Loucy (cell line): ENCODE results near the gene SUN1.

ENCODE experiments used
- H2AFZ ChIP-seq: fragments of 200-600 bp; sonication (generic); 2 replicates; pipeline ENCODE4 v1.6.0; 2016; ENCODE audit warnings: antibody characterized with exemption, mild to moderate bottlenecking, low read length, moderate library complexity
- H3F3A ChIP-seq: fragments of 200-600 bp; 2 replicates; pipeline ENCODE4 v1.6.0; 2016; ENCODE audit warnings: antibody characterized with exemption, low read depth, mild to moderate bottlenecking
- H3K27me3 ChIP-seq: fragments of 200-600 bp; sonication (generic); 2 replicates; pipeline ENCODE4 v1.6.1; 2014; ENCODE audit warnings: low read length, mild to moderate bottlenecking; ENCODE audit not compliant: insufficient read depth, poor library complexity, severe bottlenecking
- H3K36me3 ChIP-seq: fragments of 200-600 bp; sonication (generic); 2 replicates; pipeline ENCODE4 v1.6.1; 2016; ENCODE audit warnings: low read length; ENCODE audit not compliant: insufficient read depth
- H3K4me1 ChIP-seq: fragments of 200-600 bp; sonication (generic); 2 replicates; pipeline ENCODE4 v1.5.1; 2014; ENCODE audit warnings: low read length, mild to moderate bottlenecking; ENCODE audit not compliant: insufficient read depth, poor library complexity, severe bottlenecking
- H3K4me2 ChIP-seq: fragments of 200-600 bp; sonication (generic); 2 replicates; pipeline ENCODE4 v1.6.0; 2014; ENCODE audit warnings: antibody characterized with exemption, low read length, low read depth, mild to moderate bottlenecking; ENCODE audit not compliant: poor library complexity, severe bottlenecking
- H3K4me3 ChIP-seq: fragments of 200-600 bp; sonication (generic); 2 replicates; pipeline ENCODE4 v1.5.1; 2014; ENCODE audit warnings: low read length, mild to moderate bottlenecking, mixed read lengths; ENCODE audit not compliant: poor library complexity, severe bottlenecking
- H3K79me2 ChIP-seq: fragments of 200-600 bp; sonication (generic); 2 replicates; pipeline ENCODE4 v1.6.1; 2014; ENCODE audit warnings: low read length; ENCODE audit not compliant: insufficient read depth
- H3K9ac ChIP-seq: fragments of 200-600 bp; sonication (generic); 2 replicates; pipeline ENCODE4 v1.6.0; 2014; ENCODE audit warnings: mild to moderate bottlenecking, low read depth, low read length, moderate library complexity; ENCODE audit not compliant: poor library complexity, severe bottlenecking
- H3K9me2 ChIP-seq: fragments of 200-600 bp; sonication (generic); replicated peaks from 2 replicates; pipeline ENCODE4 v1.6.1; 2016; ENCODE audit warnings: low read depth, low read length, mixed read lengths
- H3K9me3 ChIP-seq: fragments of 200-600 bp; sonication (generic); 2 replicates; pipeline ENCODE4 v1.6.1; 2014; ENCODE audit warnings: mild to moderate bottlenecking, antibody characterized with exemption, low read length, low read depth; ENCODE audit not compliant: insufficient read depth
- H4K20me1 ChIP-seq: fragments of 200-600 bp; sonication (generic); 2 replicates; pipeline ENCODE4 v1.6.0; 2014; ENCODE audit warnings: antibody characterized with exemption, low read length, mild to moderate bottlenecking; ENCODE audit not compliant: insufficient read depth, poor library complexity, severe bottlenecking
- EZH2phosphoT487 ChIP-seq: fragments of 200-600 bp; IDR thresholded peaks from 2 replicates; pipeline ENCODE4 v1.6.1; 2018; ENCODE audit warnings: antibody characterized with exemption, mild to moderate bottlenecking, moderate library complexity, borderline replicate concordance
- TF ChIP-seq, protein P1 (sequence below): fragments of 200-600 bp; sonication (generic); conservative IDR thresholded peaks from 2 replicates; pipeline ENCODE4 v1.5.1; 2014; ENCODE audit warnings: mild to moderate bottlenecking, antibody characterized with exemption, low read length

The SUN1 gene

DNA sequence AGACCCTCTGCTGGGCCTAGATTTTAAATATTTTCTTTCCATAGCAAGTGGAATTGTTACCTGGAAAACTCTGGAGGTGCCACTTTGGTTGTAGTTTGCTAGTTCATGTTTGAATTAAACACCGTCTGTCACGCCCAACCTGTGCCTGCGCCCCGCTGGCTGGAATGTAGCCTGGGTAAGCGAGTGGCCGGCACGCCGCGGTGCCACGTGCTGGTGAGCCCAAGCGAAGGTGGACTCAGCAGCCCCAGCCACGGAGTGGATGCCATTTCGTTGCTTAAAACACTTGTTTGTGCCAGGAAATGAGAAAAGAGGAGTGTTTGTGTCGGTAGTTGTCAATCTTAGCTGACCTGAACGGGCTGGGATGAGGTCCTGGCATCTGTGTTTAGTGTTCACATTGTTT, 46.8 kb downstream of the SUN1 start:
- Histone ChIP-seq H3K9me2 (no peaks in the 10 kb centered on the region), H3K79me2 (peaks cover 72% of the 10 kb centered on the region), H3K36me3 (no peaks in the 10 kb centered on the region), H3F3A (peaks cover 19% of the 10 kb centered on the region), H4K20me1 (peaks cover 50% of the 10 kb centered on the region), H3K4me3 (peak overlapping the region; percentile 95), H3K4me2 (peak overlapping the region; percentile 93), H3K9me3 (no peaks in the 10 kb centered on the region), H3K4me1 (peaks cover 15% of the 10 kb centered on the region), H3K27me3 (no peaks in the 10 kb centered on the region), H3K9ac (peak overlapping the region; percentile 97), H2AFZ (no peak overlapping the region)
- TF ChIP-seq, protein P1, sequence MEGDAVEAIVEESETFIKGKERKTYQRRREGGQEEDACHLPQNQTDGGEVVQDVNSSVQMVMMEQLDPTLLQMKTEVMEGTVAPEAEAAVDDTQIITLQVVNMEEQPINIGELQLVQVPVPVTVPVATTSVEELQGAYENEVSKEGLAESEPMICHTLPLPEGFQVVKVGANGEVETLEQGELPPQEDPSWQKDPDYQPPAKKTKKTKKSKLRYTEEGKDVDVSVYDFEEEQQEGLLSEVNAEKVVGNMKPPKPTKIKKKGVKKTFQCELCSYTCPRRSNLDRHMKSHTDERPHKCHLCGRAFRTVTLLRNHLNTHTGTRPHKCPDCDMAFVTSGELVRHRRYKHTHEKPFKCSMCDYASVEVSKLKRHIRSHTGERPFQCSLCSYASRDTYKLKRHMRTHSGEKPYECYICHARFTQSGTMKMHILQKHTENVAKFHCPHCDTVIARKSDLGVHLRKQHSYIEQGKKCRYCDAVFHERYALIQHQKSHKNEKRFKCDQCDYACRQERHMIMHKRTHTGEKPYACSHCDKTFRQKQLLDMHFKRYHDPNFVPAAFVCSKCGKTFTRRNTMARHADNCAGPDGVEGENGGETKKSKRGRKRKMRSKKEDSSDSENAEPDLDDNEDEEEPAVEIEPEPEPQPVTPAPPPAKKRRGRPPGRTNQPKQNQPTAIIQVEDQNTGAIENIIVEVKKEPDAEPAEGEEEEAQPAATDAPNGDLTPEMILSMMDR, result no peak
- TF ChIP-seq EZH2phosphoT487, result no peak

DNA sequence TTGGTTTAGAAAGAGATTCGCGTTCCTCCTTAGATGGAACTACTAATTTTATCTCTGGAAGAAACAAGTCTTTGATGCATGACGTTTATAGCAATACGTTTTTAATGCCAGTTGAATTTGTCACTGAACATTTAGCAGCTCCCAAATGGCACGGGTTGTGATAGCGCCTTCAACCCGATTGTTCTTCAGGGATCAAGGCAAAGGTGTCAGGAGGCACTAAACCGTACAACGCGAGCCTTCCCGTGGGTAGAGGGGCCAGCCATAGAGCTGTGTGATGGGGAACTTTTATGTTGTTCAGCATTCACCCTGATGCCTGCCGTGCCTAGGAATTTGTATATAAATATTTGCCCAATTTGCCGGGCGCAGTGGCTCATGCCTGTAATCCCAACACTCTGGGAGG, 47.4 kb downstream of the SUN1 start:
- H3K4me2 ChIP-seq, result peak overlapping the region; percentile 93

DNA sequence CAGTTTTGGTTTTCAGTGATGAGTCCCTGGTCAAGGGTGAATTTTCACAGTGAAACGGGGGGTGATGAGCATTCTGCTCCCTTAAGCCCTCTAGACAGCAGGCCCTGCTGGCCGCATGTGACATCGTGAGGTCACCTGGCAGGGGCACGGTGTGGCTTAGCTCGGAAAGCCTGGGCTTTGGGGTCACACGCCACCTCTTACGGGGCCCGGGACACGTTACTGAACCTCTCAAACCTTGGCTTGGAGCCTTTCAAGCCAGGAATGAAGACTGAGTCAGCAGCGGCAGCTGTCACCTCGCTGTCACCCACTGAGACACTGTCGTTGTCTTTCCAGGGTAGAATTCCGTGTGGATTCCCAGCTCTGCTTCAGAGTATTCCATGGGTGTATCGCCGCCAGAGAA, 48.2 kb downstream of the SUN1 start:
- TF ChIP-seq EZH2phosphoT487, result no peak
- TF ChIP-seq, protein P1, result no peak
- Histone ChIP-seq H3K36me3 (no peaks in the 10 kb centered on the region), H3F3A (peaks cover 6% of the 10 kb centered on the region; the same call in 1 of the 2 replicates), H3K4me2 (peak overlapping the region; percentile 38), H3K9me3 (no peaks in the 10 kb centered on the region), H3K79me2 (peaks cover 85% of the 10 kb centered on the region), H2AFZ (no peak overlapping the region), H3K4me3 (no peak overlapping the region), H3K9ac (no peak overlapping the region), H3K9me2 (no peaks in the 10 kb centered on the region), H3K27me3 (no peaks in the 10 kb centered on the region), H3K4me1 (peaks cover 15% of the 10 kb centered on the region), H4K20me1 (peaks cover 50% of the 10 kb centered on the region)

More for the DNA sequence above, 47.4 kb downstream of the SUN1 start:
- no peaks in the 10 kb centered on the region for H3K27me3 ChIP-seq
- H3K36me3 ChIP-seq, result no peaks in the 10 kb centered on the region
- H3F3A ChIP-seq, result peaks cover 13% of the 10 kb centered on the region
- peak overlapping the region; percentile 97 for H3K9ac ChIP-seq
- TF ChIP-seq EZH2phosphoT487, result no peak
- H2AFZ ChIP-seq, result no peak overlapping the region
- H4K20me1 ChIP-seq, result peaks cover 50% of the 10 kb centered on the region
- peaks cover 15% of the 10 kb centered on the region for H3K4me1 ChIP-seq
- peaks cover 78% of the 10 kb centered on the region for H3K79me2 ChIP-seq
- H3K9me3 ChIP-seq, result no peaks in the 10 kb centered on the region
- H3K4me3 ChIP-seq, result peak overlapping the region; percentile 95
- H3K9me2 ChIP-seq, result no peaks in the 10 kb centered on the region

DNA sequence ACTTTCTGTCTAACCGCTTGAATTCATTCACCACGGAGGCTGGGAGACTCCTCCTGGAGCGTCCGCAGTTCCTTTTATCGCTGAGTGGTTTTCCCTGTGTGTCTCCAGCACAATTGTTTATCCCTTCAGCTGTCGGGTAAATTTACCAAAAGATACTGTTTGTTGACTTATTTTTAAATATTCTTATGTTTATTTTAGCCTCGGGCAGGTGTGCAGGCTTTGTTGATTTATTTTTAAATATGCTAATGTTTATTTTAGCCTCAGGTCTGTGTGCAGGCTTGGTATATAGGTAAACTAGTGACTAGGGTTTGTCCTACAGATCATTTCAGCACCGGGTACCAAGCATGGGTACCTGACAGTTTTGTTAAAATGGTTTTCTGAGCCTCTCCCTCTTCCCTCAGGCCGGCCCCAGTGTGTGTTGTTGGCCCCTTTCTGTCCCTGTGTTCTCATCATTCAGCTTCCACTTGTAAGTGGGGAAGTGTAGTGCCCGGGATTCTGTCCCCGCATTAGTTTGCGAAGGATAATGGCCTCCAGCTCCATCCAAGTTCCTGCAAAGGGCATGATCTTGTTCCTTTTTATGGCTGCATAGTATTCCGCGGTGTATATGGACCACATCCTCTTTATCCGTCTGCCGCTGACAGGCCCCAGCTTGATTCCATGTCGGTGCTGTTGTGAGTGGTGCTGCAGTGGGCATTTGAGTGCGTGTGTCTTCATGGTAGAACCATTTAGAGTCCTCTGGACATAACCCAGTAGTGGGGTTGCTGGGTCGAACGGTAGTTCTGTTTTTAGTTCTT, 49.4 kb downstream of the SUN1 start:
- H3K36me3 ChIP-seq, result peaks cover 3% of the 10 kb centered on the region; the same call in 1 of the 2 replicates

More for the DNA sequence above, 49.4 kb downstream of the SUN1 start:
- H3K27me3 ChIP-seq, result no peaks in the 10 kb centered on the region
- H3K79me2 ChIP-seq, result peaks cover 97% of the 10 kb centered on the region
- peaks cover 15% of the 10 kb centered on the region for H3K4me1 ChIP-seq
- no peak for TF ChIP-seq EZH2phosphoT487
- H3K4me2 ChIP-seq, result no peak overlapping the region
- no peak overlapping the region for H3K9ac ChIP-seq
- no peak overlapping the region for H2AFZ ChIP-seq
- H3K9me3 ChIP-seq, result no peaks in the 10 kb centered on the region
- H3F3A ChIP-seq, result no peaks in the 10 kb centered on the region
- peaks cover 53% of the 10 kb centered on the region for H4K20me1 ChIP-seq
- no peak overlapping the region for H3K4me3 ChIP-seq
- no peaks in the 10 kb centered on the region for H3K9me2 ChIP-seq
